Measurements from ENCODE around the gene MRPL21. TPM values are rescaled to one million over a fixed set of nuclear protein-coding genes. Genes with fewer than 3 reads are reported as not detected.

The MRPL21 gene
- total RNA-seq, 2 experiments from 2014 or later: 99.6 to 104 TPM

GRCh38 chr11:68938088-68938487, 34.5 kb upstream of the MRPL21 start:
- no peaks in the 10 kb centered on the region for H3K4me1 Mint-ChIP-seq (ENCODE audit: low read depth)
- no peak for TF ChIP-seq CTCF (IDR thresholded peaks at IDR 0.05)
- DNase-seq (no peak), ATAC-seq (no peak)
- ChIA-PET CTCF (no interaction called here), POLR2A (no interaction called here)
- intact Hi-C loops (cut with micrococcal nuclease): no loop called here
- no peaks in the 10 kb centered on the region for H3K27me3 Mint-ChIP-seq
- H3K36me3 Mint-ChIP-seq (ENCODE audit: low read depth): peaks cover 5% of the 10 kb centered on the region
- H3K27ac Mint-ChIP-seq: no peak overlapping the region
- H3K4me3 Mint-ChIP-seq: no peak overlapping the region
- H3K9me3 Mint-ChIP-seq: no peaks in the 10 kb centered on the region

GRCh38 chr11:68936676-68937620, 33.3 kb upstream of the MRPL21 start:
- ATAC-seq (no peak), DNase-seq (no peak)
- H3K4me3 Mint-ChIP-seq: no peak overlapping the region
- ChIA-PET POLR2A (no interaction called here), CTCF (no interaction called here)
- TF ChIP-seq CTCF (IDR thresholded peaks at IDR 0.05): no peak
- no peaks in the 10 kb centered on the region for H3K27me3 Mint-ChIP-seq
- no peaks in the 10 kb centered on the region for H3K4me1 Mint-ChIP-seq (ENCODE audit: low read depth)
- H3K9me3 Mint-ChIP-seq: no peaks in the 10 kb centered on the region
- H3K36me3 Mint-ChIP-seq (ENCODE audit: low read depth): peaks cover 5% of the 10 kb centered on the region
- no peak overlapping the region for H3K27ac Mint-ChIP-seq
- intact Hi-C loops (cut with micrococcal nuclease): no loop called here

GRCh38 chr11:68936358-68936636, 32.7 kb upstream of the MRPL21 start:
- DNase-seq (no peak), ATAC-seq (no peak)
- ChIA-PET POLR2A (no interaction called here), CTCF (no interaction called here)
- Mint-ChIP-seq H3K36me3 (ENCODE audit: low read depth) (peaks cover 7% of the 10 kb centered on the region), H3K4me1 (ENCODE audit: low read depth) (no peaks in the 10 kb centered on the region), H3K27ac (no peak overlapping the region), H3K9me3 (no peaks in the 10 kb centered on the region), H3K4me3 (no peak overlapping the region), H3K27me3 (no peaks in the 10 kb centered on the region)
- intact Hi-C loops (cut with micrococcal nuclease): no loop called here
- TF ChIP-seq CTCF (IDR thresholded peaks at IDR 0.05): no peak

- DNase-seq (no peak), ATAC-seq (no peak)
- H3K9me3 Mint-ChIP-seq: no peaks in the 10 kb centered on the region
- ChIA-PET CTCF (no interaction called here), POLR2A (no interaction called here)
- H3K27me3 Mint-ChIP-seq: no peaks in the 10 kb centered on the region
- intact Hi-C loops (cut with micrococcal nuclease): no loop called here
- H3K27ac Mint-ChIP-seq: no peak overlapping the region
- H3K4me3 Mint-ChIP-seq: no peak overlapping the region
- no peak for TF ChIP-seq CTCF (IDR thresholded peaks at IDR 0.05)
- H3K36me3 Mint-ChIP-seq (ENCODE audit: low read depth): peaks cover 7% of the 10 kb centered on the region
- H3K4me1 Mint-ChIP-seq (ENCODE audit: low read depth): no peaks in the 10 kb centered on the region
These were observed 32.1 kb upstream of the MRPL21 start for GRCh38 chr11:68935516-68936357.

- TF ChIP-seq CTCF (IDR thresholded peaks at IDR 0.05): no peak
- POLR2A ChIA-PET: no interaction called here
- H3K27me3 Mint-ChIP-seq: no peaks in the 10 kb centered on the region
- ATAC-seq (no peak), DNase-seq (no peak)
- intact Hi-C loops (cut with micrococcal nuclease): no loop called here
- no peak overlapping the region for H3K4me3 Mint-ChIP-seq
- CTCF ChIA-PET: no interaction called here
- H3K36me3 Mint-ChIP-seq (ENCODE audit: low read depth): peaks cover 12% of the 10 kb centered on the region
- no peaks in the 10 kb centered on the region for H3K9me3 Mint-ChIP-seq
- no peak overlapping the region for H3K27ac Mint-ChIP-seq
- H3K4me1 Mint-ChIP-seq (ENCODE audit: low read depth): no peaks in the 10 kb centered on the region
These were observed 31.4 kb upstream of the MRPL21 start for GRCh38 chr11:68935066-68935465.

All from activated CD8-positive, alpha-beta T cell treated with anti-CD3 and anti-CD28 coated beads for 36 hours (primary cell).